HG03432 (cell line): Measurements from ENCODE around the gene TFAP2C.
"Not testable (repeated sequence)": the region's sequence is repeated elsewhere in the genome, so short reads cannot be mapped to it uniquely, and the experiment has no call there.

Experiments
- ATAC-seq: cut with Tn5 transposase; IDR thresholded peaks from one replicate; pipeline ENCODE4 v1.9.1; 2021; ENCODE audit warnings: mild to moderate bottlenecking, moderate library complexity; ENCODE audit not compliant: unreplicated experiment

The TFAP2C gene

DNA sequence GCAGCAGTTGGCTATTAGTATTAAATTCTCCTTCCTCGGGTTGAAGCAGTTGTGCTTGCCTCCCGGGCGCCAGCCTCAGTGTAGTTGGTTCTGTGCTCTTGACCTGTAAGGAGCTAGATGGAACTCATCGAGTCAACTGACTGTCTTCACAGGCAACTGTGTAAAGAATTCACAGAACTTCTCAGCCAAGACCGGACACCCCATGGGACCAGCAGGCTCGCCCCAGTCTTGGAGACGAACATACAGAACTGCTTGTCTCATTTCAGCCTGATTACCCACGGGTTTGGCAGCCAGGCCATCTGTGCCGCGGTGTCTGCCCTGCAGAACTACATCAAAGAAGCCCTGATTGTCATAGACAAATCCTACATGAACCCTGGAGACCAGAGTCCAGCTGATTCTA lies 8.5 kb downstream of the TFAP2C start:
- ATAC-seq: no peak

DNA sequence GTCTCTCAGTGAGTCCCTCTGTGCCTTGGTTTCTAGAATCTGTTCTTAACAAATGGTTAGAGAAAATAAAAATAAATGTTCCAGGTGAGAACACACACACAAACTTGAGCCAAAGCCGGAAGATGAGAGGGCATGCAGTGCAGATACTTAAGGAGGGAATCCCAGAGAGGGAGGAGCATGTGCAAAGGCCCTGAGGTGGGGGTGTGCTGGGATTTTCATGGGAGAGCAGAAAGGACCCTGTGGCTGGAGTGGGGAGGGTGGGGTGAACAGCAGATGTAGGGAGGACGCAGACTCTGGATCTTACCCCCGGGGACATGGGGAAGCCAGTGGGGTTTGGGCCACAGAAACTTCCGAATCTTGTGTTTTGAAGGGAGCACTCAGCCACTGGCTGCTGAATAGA lies 17.5 kb downstream of the TFAP2C start:
- ATAC-seq: no peak

DNA sequence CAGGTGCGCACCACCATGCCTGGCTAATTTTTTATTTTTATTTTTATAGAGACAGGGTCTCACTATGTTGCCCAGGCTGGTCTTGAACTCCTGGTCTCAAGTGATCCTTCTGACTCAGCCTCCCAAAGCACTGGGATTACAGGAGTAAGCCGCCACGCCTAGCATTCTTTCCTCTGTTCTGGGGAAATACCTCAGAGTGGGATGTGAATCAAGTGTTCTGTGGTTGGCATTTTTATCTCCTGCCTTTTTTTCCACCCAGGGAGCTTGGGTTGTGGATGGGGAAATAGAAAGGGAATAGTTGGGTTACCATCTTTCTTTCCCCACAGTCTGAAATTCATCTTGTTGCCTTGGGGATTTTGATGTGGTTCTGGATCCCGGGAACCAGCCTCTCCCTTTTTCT lies 24.1 kb downstream of the TFAP2C start:
- no peak for ATAC-seq

DNA sequence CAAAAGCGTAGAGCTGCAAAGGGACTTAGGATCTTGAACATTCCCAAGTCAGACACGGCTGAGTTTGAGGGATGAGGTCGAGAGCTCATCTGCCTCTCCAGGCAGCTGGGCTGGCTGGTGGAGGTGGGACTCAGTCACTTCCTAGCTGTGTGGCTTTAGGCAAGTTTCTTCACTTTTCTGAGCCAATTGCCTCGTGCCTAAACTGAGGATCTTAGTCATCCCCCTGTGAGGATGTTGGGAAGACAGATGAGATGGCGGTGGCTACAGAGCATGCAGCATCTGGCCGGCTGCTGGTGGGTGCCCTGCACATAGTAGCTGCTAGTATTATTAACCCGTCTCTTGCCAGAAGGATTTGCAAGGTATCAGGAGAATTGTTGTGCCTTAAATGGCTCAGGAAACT lies 27.5 kb downstream of the TFAP2C start:
- no peak for ATAC-seq

GRCh38 chr20:56657879-56658278 lies 28.8 kb downstream of the TFAP2C start:
- ATAC-seq: no peak

GRCh38 chr20:56658341-56658947 lies 29.3 kb downstream of the TFAP2C start:
- not testable (repeated sequence) for ATAC-seq

- no peak for ATAC-seq
Observed at GRCh38 chr20:56663660-56664059, 34.6 kb downstream of the TFAP2C start.

DNA sequence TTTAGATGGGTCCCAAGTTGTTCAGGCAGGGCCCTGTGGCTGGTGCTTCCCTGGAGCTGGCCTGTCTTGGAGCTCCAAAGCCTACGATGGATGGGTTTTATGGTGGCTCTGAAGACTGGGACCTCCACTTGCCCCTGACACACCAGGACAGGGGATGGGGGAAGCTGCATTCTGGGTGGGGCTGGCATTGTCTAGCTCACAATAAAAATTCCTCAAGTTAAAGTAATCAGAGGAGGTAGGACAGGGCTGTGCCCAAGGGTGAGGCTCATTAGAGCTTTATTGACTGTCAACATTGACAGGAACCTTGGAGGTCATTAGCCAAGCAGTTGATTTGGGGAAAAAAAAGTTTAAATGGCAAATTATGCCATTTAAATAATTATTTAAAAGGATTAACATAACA lies 35.7 kb downstream of the TFAP2C start:
- ATAC-seq: no peak

- no peak for ATAC-seq
Observed at GRCh38 chr20:56665806-56666205, 36.7 kb downstream of the TFAP2C start.

DNA sequence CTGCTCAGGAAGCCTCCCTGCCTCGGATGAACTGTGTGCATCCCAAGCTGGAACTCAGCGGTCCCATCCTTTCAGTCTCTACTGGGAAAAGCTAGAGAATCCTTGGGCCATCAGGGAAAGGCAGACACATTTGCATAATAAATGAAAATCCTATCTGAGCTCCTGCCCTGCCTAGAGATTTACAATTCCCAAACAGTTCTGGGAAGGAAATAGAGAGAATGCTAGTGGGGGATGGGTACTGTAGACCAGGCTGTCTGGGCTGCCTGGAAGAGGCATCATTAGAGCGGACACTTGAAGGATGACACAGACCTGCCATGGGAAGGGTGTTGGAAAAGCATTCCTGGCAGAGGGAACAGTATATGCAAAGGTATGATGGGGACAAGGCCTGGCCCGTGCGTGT lies 44.3 kb downstream of the TFAP2C start:
- ATAC-seq: no peak

DNA sequence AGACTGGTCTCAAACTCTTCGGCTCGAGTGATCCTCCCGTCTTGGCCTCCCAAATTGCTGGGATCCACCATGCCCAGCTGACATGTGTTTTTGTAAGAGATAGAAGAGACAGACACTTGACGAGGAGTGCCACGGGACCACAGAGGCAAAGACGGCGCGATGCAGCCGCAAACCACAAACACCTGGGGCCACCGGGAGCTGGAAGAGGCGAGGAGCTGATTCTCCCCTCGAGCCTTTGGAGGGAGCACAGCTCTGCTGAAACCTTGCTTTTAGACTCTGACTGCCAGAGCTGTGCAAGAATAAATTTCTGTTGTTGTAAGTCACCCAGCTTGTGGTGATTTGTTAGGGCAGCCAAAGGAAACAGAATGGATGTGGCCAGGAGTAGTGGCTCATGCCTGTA lies 46.9 kb downstream of the TFAP2C start:
- no peak for ATAC-seq

- ATAC-seq: no peak
Observed at GRCh38 chr20:56676679-56677078, 47.6 kb downstream of the TFAP2C start.

DNA sequence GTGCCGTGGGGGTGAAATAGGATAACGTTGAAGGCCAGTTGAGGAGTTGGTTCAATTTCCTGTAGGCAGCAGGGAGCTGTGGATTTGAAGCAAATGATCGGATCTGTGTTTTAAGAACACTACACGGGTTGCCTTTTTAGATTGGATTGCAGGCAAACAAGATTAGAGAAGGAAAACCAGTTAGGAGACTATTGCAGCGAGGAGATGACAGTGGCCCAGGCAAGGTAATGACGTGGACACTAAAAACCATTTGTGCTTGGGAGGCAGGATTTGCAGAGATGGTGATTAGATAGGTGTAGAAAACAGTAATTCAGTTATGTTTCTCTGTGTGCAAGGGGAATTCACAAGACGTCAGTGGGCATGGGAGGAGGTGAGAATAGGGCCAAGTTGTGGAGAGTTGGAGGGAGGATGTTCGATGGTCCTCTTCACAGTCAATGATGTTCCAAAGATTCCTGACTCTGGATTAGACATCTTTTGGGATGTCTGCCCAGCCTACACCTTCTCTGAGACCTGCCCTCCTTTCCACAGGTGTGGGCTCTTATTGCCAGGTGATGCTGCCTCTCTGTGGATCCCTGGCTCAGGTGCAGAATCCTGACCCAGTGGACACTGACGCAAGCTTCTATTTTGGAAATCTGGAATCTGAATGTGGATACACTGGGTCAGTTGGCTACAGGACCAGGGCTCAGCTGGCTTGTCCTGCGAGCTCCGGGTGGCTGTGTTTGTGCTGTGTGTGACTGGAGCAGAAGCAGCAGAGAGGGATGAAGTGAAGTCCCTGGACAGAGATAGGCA lies 54.2 kb downstream of the TFAP2C start:
- ATAC-seq: no peak

- ATAC-seq: no peak
Observed at GRCh38 chr20:56685879-56686278, 56.8 kb downstream of the TFAP2C start.

DNA sequence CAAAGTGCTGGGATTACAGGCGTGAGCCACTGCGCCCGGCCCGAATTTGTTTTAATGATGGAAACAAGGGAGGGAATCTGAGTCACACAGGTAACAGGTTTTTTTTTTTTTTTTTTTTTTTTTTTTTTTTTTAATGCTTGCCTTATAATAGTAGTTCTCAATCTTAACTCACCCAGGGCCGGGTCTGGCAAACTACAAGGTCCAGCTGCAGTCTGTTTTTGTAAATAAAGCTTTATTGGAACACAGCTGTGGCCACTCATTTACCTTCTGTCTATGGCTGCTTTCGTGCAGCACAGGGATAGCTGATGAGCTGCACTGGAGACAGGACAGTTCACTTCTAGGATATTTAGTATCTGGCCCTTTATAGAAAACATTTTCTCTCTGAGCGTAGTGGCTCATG lies 58.0 kb downstream of the TFAP2C start:
- ATAC-seq: no peak

- no peak for ATAC-seq
Observed at GRCh38 chr20:56688106-56688505, 59.0 kb downstream of the TFAP2C start.
